Hematopoietic multipotent progenitor cell treated with erythropoietin and hydrocortisone succinate and interleukin-3 and kit ligand, for 6 days (in vitro differentiated cells): ENCODE data around the gene HRH1.
A peak's percentile ranks its signal among the peaks of the same experiment; 100 is the strongest.
"Not testable (repeated sequence)": the region's sequence is repeated elsewhere in the genome, so short reads cannot be mapped to it uniquely, and the experiment has no call there.

Source experiments
- DNase-seq: peaks from one replicate; pipeline ENCODE4 v3.0.0-alpha.2; 2015

The HRH1 gene, protein sequence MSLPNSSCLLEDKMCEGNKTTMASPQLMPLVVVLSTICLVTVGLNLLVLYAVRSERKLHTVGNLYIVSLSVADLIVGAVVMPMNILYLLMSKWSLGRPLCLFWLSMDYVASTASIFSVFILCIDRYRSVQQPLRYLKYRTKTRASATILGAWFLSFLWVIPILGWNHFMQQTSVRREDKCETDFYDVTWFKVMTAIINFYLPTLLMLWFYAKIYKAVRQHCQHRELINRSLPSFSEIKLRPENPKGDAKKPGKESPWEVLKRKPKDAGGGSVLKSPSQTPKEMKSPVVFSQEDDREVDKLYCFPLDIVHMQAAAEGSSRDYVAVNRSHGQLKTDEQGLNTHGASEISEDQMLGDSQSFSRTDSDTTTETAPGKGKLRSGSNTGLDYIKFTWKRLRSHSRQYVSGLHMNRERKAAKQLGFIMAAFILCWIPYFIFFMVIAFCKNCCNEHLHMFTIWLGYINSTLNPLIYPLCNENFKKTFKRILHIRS

DNA sequence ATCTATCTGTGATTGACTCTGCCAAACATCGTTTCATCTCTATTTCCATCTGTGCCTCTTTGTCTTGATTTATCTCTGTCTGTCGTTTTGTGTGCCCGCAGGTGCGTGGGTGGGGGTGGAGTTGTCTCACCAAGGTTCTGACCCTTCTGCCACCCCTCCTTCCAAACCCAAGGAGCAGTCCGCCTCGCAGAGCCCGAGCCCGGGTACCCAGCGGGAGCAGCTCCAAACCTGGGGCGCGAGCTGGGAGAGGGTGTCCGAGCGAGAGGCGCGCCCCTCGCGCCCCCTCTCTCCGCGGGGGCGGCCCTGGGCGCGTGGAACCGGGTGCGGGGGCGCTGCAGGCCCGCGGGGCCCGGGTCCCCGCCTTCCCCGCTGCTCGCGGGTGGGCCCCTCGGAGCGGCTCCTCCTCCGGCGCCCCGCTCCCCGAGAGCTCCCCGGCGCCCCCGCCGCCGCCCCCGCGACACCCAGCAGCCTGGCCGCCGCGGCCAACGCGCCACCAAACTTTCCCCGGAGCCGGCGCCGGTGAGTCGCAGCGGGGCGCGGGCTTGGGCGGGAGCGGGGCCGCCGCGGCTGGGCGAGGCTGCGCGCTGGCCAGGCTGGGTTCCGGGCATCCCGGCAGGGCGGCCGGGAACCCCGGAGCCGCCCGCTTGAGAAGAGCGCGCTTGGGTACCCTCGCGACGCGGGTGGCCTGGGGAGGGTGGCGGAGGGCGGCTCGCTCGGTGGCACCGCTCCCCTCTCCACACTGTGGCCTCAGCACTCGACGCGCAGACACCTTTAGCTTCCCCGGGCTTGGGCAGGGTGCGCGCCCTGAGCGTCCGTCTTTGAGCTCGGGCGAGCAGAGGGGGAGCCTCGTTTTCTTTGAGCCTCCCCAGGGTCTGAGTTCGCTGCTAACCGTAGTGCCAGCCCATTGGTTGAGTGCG, at the start of gene HRH1:
TSS of gene HRH1 (plus strand) at position 458 of the 917 bp plus-strand sequence. CDS start 104,545 bp downstream, outside the sequence.
- peak; percentile 7 for DNase-seq

DNA sequence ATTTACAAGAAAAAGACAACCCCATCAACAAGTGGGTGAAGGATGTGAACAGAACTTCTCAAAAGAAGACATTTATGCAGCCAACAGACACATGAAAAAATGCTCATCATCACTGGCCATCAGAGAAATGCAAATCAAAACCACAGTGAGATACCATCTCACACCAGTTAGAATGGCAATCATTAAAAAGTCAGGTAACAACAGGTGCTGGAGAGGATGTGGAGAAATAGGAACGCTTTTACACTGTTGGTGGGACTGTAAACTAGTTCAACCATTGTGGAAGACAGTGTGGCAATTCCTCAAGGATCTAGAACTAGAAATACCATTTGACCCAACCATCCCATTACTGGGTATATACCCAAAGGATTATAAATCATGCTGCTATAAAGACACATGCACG, 41.0 kb upstream of the HRH1 start:
- not testable (repeated sequence) for DNase-seq

DNA sequence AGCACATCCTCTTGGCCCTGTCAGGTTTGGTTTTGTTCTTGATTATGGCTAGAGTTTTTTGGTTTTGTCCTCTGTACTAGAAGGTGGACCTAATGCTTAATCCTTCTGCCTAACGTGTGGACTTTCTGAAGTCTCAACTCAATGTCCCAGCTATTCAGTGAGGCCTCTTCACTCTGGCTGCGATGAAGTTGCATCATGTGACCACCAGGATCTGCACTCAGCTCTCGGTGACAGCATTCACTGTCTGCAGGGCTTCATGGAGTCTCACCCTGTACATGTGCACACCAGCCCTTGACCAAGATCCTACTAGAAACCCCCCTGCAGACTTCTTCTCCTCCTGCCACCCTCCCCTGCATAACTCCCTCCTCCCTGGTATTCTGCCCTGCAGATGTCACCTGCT, 38.7 kb upstream of the HRH1 start:
- no peak for DNase-seq

DNA sequence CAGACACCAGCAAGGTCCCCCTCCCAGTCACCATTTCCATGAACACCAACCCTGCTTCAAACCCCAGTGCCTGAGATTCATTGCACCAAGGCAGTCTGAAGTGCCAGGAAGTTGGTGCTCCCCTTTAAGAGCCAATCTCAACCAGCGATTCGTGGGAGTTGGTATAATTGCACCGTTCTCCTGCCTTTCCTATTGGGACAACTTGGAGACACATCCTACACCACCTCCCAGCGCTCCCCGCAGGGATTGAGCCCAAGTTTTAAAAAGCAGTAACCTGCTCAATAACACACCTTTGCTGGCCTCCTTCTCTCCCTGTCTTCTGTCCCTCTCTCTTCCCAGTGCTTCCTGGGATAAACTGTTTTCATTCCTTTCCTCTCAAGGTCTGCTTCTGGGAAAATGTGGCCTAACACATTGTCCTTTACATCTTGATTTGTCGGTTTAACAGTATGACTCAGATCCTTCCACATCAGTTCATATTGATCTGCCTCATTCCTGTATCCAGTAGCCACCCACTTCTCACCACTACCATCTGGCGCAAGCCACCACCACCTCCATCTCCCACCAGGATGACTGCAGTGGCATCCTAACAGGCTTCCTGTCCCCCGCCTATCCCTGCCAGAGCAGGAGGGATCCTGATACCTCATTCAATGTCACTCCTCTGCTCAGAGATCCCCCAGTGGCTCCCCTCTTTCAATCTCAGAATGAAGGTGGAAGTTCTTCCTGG, 37.8 kb upstream of the HRH1 start:
- DNase-seq, result no peak

DNA sequence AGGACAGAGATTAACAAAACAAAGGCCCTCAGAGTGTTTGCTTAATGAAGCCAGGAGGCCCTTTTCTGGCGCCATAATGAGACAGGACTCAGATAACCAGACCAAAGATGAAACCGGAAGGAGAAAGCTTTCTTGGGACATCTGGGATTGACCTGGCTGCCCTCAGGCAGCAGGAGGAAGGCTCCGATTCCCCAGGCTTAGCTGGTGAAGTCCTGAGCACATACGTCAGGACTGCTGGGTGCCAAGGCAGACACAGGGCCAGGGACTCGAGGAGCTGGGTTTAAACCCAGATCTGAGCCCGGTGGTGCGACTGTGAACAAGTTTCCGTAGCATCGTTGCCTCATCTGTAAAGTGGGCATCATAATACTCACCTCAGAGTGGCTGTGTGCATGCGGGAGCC, 36.7 kb upstream of the HRH1 start:
- DNase-seq, result no peak

DNA sequence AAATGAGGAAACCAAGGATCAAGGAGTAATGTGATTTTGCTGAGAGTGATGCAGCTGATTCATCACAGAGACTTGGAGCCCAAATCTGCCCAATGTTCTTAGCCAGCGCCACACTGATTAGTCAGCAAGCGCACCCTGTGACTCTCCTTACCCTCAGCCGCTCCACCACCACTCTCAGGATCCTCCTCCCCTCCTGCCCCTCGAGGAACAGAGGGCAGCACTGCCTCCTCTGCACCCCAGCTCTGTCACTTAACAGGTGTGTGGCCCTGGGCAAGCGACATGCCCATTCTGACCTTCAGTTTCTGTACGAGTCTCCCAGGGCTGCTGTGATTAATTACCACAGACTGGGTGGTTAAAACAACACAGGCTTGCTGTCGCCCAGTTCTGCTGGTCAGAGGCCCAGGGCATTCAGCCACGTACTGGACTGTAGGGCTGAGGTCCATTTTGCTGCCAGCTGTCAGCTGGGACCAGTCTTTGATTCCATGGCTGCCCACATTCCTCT, 36.1 kb upstream of the HRH1 start:
- no peak for DNase-seq

DNA sequence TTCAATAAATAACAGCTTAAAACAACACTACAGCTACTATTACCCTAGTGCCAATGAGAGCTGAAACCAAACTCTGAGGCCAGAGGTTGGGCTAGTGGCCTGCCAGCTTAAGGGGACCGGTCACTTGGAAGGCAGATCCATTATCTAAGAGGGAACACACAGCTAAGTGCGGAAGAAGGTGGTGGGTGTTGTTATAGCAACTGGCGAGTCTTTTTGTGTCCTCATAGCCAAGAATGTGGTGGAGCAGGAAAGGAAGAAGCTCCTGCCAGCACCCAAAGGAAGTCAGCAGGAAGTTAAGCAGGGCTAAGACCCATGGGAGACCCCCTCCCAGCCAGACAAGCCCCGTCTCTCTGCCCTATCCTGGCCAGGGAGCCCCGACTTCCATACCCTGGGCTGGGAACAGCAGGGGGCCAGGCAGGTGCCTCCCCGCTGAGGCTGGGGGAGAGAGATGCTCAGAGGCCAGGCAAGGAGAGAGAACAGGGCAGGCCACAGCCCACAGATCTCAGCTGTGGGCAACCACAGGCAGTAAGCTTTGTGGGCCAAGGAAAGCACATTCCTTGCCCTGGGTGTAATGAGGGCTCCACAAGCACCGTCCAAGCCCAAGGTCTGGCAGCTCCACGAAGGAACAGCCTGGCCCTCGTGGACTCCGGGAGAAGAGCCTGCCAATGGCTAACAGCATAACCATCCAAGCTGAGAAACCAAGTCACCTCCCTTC, 34.0 kb upstream of the HRH1 start:
- no peak for DNase-seq

DNA sequence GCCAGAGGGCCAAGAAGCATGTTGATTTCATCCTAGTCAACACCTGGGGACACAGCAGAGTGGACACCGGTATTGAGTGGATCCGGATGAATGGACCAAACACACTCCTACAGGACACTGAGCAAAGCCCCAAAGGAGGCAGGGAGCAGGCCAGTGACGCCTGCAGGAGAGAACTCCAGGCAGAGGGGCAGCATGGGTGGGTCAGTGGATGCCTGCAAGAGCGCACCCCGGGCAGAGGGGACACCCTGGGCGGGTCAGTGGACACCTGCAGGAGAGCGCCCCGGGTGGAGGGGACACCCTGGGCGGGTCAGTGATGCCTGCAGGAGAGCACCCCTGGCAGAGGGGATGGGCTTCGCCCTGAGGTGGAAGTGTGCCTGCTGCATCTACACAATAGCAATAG, 27.6 kb upstream of the HRH1 start:
- DNase-seq, result no peak

DNA sequence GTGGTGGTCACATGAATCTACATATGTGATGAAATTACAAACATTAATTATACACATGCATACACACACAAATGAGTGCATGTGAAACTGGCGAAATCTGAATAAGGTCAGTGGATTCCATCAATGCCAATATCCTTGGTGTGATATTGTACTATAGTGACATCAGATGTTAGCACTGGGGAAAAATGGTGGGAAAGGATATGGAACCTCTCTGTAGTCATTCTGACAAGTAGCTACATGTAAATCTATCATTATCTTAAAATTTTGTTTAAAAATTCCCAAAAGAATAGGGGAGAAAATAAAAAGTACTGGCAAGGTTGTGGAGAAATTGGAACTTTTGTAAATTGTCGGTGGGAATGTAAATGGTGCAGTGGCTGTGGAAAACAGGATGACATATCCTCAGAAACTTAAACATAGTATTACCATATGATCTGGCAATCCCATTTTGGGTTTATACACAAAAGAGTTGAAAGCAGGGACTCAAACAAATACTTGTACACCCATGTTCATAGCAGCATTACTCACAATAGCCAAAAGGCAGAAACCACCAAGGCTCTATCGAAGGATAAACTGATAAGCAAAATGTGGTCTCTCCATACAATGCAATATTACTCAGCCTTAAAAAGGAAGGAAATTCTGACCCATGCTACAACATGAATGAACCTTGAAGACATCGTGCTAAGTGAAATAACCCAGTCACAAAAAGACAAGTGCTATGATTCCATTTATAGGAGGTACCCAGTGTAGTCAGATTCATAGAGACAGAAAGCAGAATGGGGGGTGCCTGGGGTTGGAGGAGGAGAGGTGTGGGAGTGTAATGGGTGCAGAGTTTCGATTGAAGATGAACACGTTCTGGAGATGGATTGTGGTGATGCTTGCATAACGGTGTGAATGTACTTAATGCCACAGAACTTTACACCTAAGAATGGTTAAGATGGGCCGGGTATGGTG, 25.3 kb upstream of the HRH1 start:
- no peak for DNase-seq

DNA sequence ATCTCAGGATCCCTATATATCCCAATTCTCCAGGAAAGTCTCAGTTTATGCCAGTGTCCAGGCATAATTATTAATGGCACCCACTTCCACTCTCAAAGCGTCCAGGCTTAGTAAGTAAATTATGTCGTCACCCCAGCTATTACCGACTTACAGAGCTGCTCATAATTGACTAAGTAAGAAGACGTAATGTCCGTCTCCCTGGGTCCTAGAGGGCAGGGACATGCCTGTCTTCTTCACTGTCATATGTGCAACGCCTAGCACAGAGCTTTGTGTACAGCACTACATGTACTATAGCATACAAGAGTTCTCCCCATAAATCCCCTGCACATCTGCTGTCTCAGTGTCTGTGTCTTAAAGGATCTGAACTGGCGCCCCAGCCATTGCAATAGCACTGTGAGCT, 23.9 kb upstream of the HRH1 start:
- DNase-seq, result no peak

DNA sequence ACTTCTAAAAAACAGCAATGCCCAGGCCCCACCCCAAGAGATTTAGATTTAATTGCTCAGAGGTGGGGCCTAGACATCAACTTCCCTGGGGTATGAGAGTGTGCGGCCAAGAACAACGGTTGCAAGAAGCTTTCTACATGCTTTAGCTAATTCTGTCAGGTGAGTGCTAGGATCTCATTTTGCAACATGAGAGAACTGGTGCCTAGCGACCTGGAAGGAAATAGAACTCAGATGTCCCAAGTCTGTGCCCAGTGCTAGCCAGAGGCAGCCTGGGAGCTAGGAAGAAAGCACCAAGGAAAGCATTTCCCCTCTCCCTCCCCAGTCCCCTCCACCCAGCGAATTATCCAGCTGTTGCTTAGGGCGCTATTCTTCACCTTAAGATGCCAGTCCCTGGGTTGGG, 22.9 kb upstream of the HRH1 start:
- DNase-seq, result no peak

DNA sequence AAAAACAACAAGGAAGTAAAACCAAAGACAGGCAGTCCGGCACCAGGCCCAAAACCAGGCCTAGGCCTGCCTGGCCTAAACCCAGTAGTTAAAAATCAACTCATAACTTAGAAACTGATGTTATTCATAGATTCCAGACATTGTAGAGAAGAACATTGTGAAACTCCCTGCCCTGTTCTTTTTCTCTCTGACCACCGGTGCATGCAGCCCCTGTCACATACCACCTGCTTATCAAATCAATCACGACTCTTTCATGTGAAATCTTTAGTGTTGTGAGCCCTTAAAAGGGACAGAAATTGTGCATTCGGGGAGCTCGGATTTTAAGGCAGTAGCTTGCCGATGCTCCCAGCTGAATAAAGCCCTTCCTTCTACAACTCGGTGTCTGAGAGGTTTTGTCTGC, 22.4 kb upstream of the HRH1 start:
- not testable (repeated sequence) for DNase-seq

DNA sequence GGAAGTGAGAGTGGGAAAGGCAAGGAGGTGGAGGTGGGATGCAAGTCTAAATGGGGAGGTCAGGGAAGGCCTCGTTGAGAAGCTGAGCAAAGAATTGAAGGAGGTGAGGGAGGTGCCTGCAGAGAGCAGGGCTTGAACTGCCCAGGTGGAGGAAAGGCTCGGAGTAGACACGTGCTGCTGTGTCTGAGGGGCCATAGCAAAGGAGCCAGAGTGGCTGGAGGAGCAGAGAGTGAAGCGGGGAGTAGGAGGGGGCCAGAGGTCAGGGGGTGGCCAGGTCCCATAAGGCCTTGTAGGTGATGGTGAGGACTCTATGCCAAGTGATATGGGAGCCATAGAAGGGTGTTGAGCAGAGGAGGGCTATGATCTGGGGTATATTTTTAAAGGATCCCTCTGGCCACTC, 21.4 kb upstream of the HRH1 start:
- DNase-seq, result no peak

DNA sequence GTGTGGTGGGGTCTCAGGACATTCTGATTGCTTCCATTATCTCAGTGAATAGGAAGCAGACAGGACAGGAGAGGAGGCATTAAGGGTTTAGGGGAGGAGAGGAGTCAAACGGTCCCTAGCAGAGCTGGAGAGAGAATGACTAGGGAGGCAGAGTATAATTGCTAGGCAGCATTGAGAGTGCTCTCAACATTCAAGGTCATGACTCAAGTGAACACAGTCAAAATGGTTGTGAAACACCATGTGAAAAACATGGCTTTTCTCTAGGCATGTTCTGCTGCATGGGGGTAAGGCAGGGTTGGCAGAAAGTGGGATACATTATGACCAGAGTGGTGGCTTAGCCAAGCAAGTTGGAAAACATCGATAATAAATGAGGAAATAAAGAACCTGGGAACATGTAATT, 19.5 kb upstream of the HRH1 start:
- no peak for DNase-seq

DNA sequence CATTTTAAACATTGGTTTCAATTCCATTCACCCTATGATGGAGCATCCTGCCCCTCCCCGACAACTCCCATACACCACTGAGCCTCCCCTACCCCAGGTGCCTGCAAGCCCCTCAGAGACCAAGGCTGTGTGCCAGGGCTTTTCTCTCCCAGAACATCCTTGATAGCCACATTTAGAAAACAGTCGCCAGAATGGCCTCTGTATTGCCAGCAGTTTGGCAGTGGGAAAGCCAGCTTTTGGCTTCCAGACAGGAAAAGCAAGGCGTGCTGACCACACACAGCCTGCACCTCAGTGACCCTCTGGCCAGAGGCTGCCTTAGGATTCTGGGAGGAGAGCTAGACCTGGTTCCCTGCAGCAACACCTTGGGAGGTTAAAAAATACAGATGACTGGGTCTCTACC, 18.2 kb upstream of the HRH1 start:
- DNase-seq, result no peak

DNA sequence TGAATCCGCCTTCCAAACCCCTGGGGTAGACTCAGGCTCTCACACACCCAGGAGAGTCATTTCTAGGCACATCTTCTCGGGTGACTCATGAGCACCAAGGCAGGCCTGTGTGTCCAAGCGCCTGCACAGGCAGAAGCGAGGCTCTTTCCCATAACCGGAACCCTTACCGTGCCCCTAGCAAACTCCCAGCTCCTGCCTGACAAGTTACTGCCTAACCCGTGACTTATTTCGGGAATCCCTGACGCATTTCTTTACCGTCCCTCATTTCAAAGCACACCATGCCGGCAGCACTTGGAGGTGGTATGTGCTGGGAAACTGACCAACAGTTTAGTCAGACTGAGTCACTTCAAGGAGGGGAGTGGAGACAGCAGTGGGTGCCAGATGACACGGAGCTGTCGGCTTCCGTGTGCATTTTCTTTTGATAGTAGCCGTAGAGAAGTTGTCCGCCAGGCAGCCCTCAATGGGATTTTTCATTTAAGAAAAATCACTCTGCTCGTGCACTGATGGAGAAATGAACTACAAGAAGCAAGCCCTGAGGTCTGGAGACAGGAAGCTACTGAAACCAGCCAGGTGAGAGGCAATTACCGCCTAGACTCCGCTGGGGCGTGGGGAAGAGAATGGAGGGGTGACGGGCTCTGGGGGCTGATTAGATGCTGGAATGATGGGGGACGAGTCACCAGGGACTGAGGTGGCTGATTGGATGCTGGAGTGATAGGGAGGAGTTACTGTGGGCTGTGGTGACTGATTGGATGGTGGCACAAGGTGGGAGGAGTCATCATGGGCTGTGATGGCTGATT, 17.3 kb upstream of the HRH1 start:
- DNase-seq, result no peak

DNA sequence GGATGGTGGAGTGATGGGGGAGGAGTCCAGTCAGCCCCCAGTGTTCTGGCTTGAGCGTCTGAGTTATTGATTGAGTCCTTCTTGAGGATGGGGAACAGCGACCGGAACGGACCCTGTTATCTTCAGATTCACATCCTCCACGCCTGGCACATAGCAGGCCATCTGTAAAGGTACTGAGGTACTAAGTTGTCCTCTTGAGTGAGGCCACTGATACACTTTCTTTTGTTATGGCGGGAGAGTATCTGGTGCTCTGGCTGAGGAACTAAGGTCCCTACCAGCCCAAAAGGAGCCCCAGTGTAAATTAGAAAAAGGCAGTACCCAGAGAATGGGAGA, 16.7 kb upstream of the HRH1 start:
- DNase-seq, result no peak

DNA sequence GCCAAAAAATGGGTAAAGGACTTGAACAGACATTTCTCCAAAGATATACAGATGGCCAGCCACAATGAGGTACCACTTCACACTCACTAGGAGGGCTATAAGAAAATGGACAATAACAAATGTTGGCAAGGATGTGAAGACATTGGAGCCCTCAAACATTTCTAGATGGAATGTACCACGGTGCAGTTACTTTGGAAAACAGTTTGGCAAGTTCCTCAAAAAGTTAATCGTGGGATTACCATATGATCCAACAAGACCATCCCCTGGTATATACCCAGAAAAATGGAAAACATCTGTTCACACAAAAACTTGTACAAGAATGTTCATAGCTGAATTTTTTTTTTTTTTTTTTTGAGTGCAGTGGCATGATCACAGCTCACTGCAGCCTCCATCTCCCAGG, 15.9 kb upstream of the HRH1 start:
- DNase-seq, result no peak

DNA sequence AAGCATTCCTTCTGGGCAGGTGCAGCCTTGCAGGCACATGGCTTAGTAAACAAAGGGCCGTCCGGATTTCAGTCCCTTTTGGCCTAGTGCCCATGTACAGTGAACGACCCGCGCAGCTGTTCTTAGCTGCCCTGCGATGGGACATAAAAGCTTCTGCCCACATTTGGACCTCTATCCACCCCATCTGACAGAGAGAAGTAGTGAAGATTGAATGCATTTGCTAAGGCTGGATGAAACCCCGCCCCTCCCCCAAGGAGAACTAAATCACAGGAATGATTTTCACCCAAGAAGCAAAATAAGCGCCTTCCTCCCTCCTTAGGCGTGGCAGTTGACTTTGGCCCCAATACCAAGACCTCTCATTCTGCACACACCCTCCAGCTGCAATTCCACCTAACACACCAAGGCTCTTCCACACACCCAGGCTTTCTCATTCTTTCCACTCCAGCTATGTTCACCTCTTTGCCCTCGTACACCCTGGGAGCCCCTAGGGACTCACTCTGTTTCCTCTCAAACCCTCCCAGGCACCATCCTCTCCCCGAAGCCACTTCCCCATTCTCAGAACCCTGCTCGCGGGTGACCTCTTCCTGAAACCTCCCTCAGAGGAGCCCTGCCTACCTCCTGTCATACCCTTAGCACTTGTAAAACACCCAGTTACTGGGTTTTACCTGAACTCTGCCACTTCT, 14.1 kb upstream of the HRH1 start:
- DNase-seq, result peak; percentile 67

DNA sequence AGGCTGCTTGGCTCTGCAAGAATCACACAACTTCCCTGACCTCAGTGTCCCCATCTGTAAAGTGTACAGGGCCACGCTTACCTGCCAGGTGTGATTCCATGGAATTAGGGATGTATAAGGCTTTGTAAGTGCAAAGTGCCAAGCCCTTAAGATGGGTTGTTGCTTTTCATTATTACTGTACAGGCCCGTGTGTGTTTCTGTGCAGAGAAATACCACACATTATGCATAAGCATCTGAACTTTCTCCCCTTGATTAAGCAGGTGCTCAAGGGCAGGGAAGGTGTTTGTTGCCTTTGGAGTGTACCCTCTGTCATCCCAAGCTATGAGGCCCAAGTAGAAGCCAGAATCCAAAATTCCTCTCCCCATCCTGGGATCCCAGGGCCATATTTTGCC, 13.6 kb upstream of the HRH1 start:
- DNase-seq, result no peak
